ENCODE data around the gene EEF2KMT.
"Not testable (repeated sequence)": the region's sequence is repeated elsewhere in the genome, so short reads cannot be mapped to it uniquely, and the experiment has no call there.

EEF2KMT gene

DNA sequence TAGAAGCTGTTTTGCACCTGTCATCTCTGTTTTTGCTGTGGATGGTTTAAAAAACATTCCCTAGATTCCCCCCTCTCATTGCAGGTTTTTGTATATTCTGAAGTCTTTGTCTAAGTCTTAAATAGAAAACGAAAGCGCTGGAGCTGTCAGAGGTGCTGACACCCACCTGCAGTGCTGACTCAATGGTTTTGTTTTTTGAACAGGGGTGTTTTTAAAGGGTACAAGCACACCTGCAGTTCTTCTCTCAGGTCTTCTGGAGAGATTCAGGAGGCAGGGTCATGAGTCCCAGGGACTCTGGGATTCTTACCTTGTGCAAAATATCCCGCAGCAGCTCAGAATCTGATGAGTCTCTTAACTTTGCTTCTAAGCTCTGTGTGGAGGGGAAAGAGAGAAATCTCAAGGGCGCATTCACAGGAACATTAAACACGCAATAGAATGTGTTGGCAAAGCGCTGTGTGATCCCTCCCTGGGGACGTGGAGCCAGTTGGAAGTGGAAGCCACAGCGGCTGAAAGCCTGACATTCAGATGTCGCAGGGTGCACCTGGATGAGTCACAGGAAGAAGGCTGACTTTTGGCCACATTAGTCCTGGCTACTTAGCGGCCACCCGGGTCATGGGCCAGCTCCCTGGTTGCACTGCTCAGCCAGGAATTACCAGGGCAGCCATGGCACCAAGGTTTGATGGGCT lies 2.3 kb downstream of the EEF2KMT start:
- DNase-seq = not testable (repeated sequence)

DNA sequence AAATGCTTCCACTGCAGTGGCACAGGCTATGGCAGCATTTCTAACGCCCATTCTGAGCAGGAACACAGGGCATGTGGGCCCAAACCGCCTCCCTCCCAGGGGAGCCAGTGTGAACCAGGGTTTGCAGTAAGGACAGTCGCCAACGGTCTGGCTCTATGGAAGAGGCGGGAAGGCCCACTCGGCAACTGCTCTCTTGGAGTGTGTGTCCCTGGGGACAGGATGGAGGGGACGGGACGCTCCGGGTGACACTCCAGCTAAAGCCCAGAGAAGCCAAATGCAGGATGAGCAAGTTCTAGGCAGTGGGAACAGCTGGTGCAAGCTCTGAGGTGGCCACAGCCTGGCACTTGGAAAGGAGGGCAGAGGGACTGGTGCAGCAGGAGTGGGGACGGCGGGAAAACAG lies 3.8 kb downstream of the EEF2KMT start:
- DNase-seq = not testable (repeated sequence)

DNA sequence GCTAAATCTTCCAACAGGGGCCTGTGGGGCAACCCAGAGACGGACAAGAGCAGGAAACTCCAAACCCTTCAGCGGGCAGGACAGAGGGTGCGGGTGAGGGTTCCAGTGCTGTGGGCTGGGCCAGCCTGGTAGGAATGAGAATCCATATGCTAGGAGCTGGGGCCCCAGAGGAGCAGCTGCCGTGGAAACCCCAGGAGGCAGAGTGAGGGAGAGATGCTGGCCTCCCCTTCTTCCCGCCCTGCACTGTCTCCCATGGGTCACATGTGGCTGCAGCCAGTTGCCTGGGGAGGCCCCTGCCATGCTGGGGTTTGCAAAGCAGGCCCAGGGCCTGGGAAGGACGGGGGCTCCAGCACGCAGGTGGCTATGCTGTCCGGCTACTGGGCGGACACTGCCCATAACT lies 4.5 kb downstream of the EEF2KMT start:
- DNase-seq = not testable (repeated sequence)

DNA sequence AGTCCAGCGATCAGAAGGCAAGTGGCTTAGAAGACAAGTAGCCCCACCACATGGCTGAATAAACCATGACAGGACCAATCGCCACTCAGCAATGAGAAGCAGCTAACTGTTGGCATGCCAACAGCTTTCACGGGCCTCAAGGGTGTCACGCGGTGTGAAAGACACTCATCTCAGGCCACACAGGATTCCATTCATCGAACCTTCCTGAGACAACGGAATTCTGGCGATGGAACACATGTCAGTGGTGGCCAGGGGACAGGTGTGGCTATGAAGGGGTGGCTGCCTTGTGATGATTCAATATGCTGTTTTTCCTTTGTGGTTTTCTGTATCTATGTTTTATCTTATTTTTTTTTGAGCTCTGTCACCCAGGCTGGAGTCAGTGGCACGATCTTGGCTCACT lies 7.0 kb downstream of the EEF2KMT start:
- DNase-seq = not testable (repeated sequence)

DNA sequence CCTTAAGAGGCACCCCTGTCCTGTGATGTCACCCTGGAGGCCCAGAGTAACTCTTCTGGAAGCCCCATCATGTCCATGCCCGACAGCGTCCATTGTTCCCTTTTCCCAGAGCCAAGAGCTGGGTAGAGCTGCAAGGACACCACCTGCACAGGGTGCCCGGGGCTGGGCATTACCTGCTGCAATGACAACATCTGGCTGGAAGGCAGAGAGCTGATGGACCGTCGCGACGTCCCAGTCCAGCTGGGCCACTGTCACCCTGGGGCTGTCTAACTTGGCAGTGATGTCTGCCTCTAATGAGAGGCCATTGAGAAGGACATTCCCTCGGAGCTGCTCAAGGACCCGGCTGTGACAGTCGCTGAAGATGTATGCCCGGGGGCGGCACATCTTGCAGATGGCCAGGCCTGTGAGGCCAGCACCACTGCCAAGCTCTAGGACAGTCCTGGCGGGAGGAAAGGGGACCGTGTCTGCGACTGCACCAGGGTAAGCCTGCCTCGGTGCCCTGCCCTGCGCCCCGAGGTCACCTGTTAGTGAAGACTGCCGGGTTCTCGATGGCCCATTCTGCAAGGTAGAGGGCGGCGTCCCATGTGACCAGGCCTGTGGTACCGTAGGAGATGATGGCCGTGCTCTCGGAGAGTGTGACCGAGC lies 7.6 kb downstream of the EEF2KMT start:
- not testable (repeated sequence) for DNase-seq

DNA sequence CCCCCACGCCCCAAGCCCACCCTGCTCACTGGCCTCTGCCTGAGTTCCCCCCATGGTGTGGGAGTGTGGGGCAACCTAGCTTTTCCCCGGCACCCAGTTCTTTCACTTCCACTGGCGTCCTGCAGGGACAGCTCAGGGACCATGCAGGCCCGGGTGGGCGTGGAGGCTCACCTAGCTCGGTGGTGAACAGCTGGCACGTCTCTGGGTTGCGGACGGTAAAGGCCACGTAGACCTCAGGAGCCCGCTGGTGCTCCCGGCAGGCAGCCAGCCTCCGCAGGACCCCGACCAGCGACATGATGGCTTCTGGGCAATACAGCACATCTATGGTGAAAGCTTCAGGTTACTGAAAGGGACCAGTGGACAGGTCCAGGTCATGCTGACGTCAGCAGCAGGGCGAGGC lies 8.7 kb downstream of the EEF2KMT start:
- not testable (repeated sequence) for DNase-seq

DNA sequence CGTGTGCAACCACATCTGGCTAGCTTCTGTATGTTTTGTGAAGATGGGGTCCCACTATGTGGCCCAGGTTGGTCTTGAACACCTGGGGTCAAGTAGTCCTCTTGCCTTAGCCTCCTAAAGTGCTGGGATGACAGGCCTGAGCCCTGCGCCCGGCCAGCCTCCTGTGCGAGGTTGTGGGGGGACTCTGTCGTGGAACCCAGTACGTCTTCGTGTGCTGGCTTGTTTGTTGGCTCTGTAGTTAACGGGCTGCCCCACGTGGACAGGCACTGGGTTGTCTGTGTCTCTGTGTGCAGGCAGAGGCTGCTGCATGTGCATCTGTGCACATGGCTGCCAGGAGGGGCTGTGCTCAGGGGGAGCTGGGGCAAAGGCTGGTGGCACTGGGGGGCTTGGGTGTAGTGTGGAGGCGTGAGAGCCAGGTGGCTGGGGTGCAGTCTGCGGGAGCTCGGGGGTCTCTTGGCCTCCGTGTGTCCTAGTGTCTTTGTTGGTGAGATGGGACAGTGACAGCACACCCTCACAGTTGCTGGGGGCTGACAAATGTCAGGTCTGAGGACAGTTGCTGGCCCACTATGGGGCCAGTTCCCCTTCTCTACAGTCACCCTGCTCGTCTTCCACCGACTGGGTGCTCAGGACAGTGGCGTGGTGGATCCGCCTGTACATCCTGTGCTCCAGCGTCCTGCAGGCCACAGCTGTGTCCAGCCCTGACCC lies 9.4 kb downstream of the EEF2KMT start:
- not testable (repeated sequence) for DNase-seq

DNA sequence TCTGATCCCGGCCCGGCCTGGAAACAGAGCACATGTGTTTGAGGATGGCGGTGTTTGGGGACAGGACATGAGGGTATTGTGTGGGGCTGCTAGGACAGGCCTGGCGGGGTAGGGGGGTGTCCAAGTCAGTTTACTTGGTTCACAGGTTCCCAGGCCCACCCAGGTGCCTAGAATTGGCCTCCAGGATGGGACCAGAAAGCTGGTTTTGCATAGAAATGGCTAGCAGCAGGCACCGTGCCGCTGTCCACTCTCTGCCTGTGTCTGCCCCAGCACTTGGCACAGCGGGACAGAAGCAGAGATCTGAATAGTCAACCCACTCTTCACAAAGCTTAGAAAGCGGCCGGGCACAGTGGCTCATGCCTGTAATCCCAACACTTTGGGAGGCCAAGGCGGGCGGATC lies 11.9 kb downstream of the EEF2KMT start:
- DNase-seq = not testable (repeated sequence)

DNA sequence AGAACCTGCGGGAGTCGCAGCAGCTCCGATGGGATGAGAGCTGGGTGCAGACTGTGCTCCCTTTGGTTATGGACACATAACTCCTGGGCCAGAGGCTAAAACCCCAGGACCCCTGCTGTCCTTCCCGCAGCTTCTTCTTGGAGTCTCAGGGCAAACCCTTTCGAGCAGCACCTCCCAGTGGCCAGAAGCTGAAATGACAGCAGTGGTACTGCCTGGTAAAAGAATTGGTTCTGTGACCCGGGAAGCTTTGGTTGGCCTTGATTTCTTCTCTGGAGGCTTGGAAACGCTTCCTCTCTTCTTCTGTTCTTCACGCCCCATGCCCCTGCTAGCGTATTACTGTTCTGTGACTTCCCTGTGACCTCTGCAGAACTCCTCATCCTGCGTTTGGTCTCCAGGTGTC lies 12.8 kb downstream of the EEF2KMT start:
- DNase-seq = peak; percentile 55

DNA sequence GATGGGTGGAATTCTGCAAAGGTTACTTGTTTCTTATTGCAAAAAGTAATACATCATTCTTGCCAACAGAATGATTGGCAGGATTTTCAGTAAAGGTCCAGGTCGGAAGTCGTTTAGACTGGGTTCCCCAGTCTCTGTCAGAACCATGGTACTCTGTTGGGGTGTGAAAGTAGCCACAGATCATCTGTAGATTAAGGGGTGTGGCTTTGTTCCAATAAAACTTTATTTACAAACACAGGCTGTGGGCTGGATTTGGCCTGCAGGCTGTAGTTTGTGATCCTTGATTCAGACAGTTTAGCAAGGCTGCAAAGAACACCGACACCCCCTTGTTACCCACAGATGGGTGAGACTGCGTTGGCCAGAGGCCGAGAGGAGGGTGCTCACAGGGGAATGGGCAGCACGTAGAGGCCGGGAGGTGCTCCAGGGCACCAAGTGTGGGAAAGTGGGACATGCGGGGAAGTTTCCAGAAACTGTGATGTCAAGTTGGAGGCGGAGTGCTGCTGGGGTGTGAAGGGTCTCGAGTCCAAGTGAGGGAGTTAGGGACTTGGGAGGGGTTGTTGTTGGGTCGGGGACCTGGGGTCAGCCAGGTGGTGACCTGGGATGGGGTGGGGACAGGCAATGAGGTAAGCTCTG lies 13.4 kb downstream of the EEF2KMT start:
- DNase-seq = not testable (repeated sequence)

DNA sequence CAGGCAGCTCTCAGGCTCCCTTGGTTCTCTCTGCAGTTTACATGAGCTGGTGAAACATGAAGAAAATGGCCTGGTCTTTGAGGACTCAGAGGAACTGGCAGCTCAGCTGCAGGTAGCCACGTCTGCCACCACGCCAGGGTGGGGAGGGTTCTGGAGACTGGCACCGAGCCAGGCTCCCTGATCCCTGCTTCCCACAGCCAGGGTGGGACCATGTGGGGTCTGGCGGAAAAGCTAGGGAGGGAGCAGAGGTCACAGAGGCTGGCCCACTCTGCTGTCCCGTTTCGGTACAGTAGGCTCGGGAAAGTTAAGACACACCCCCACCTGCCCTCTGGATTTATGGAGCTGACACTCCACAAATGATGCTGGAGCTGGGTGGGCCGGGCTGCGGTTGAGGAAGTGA lies 13.9 kb downstream of the EEF2KMT start:
- DNase-seq = not testable (repeated sequence)

DNA sequence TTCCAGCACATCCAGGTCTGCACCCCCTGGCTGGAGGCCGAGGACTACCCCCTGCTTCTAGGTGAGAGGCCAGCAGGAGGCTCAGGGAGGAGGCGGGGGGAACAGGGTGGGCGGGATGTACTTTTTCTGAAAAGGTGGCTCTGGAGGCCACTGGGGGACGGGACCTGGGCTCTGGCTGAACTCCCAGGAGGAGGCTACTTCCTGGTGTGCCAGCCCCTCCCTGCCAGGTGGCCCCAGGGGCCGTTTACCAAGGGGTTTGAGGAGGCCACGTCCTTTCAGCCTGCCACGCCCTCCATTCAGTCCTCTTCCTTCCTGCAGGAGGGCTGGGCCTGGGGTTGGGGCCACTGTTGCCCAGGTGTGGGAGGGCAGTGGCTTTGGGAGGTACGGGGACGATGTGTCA lies 16.6 kb downstream of the EEF2KMT start:
- not testable (repeated sequence) for DNase-seq

DNA sequence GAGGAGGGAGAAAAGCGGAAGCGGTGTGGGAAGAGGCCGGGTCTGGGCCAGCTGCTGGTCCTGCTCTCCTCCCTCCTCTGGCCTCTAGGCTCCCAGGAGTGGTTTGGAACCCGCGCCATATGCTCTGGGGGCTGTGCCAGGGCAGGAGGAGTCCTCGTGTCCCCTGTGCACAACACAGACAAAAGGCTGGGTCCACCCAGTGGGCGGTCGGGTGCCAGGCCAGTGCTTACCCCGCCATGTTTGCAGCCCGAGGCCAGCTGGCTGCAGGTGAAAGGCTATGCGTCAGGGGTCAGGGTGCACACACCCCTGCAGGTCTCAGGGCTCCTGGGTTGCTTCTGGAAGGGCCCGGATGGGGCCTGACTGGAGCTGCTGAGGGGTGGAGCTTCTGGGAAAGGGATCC lies 17.1 kb downstream of the EEF2KMT start:
- DNase-seq = not testable (repeated sequence)

DNA sequence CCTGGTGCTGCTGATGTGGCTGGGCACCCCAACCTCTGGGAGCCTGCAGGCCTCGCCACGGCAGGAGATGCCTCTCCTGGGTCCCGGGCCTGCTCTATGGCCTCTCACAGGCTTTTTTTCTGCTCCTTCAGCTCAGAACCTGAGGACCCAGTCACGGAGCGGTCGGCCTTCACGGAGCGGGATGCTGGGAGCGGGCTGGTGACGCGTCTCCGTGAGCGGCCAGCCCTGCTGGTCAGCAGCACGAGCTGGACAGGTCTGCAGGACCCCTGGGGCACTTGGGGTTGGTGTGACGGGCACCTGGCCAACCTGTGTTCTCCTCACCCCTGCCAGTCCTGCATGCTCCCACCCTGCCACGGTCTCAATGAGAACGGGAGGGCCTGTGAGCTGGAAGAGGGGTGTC lies 19.0 kb downstream of the EEF2KMT start:
- no peak for DNase-seq

DNA sequence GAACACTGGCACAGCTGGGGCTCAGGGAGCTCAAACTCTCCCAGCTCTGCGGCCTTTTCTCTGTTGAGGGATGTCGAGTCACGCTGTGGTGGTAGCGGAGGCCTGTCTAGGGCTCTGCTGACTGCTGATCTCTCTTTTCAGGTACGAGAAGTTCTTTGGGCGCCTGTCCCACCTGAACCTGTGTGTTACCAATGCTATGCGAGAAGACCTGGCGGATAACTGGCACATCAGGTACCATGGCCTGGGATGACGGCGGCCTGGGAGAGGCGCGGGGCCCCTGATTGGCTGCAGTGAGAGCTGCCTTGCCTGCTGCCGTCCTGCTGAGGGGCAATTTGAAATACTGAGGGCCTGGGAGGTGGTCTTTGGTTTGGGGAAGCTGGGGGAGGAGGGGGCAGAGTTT lies 20.3 kb downstream of the EEF2KMT start:
- DNase-seq = no peak

DNA sequence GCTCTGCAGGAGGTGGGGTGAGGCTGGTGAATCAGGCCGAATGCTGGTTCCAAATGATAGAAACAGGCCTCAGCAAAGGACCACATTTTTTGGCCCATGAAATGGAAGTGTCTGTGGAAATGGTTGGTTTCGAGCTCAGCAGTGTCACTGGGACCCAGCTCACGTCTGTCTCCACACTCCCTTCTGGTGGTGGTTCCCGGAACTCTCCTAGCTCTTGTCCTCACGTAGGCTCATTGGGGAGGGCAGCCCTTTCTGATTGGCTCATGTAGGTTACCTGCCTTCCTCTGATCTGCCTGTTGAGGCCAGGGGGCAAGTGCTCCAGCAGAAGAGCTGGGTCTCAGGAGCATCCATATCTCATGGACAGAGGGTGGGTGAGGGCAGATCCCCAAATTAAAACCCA lies 22.0 kb downstream of the EEF2KMT start:
- no peak for DNase-seq

DNA sequence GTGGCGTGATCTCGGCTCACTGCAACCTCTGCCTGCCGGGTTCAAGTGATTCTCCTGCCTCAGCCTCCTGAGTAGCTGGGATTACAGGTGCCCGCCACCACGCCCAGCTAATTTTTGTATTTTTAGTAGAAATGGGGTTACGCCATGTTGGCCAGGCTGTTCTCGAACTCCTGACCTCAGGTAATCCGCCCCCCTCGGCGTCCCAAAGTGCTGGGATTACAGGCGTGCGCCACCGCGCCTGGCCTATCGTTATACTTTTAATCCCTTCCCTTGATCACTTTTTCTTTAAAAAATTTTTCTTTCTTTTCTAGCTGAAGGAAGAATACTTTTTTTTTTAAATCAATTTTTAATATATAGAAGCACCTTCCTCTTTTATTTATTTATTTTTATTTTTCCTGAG lies 23.8 kb downstream of the EEF2KMT start:
- not testable (repeated sequence) for DNase-seq

DNA sequence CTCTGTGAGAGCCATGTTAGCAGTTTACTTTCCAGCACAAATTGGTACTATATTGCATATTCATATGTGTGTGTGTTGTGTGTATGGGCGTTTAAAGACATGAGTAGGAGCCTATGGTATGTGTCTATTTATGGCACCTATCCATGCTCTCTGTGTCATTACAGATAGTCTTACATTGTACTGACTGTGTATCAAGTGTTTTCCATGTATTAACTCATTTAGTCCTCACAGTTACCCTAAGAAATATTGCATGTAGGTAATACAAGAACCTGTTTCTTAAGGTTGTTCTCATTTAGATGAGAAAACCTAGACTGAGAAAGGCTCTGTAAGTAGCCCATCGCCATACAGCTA lies 24.3 kb downstream of the EEF2KMT start:
- DNase-seq = no peak

DNA sequence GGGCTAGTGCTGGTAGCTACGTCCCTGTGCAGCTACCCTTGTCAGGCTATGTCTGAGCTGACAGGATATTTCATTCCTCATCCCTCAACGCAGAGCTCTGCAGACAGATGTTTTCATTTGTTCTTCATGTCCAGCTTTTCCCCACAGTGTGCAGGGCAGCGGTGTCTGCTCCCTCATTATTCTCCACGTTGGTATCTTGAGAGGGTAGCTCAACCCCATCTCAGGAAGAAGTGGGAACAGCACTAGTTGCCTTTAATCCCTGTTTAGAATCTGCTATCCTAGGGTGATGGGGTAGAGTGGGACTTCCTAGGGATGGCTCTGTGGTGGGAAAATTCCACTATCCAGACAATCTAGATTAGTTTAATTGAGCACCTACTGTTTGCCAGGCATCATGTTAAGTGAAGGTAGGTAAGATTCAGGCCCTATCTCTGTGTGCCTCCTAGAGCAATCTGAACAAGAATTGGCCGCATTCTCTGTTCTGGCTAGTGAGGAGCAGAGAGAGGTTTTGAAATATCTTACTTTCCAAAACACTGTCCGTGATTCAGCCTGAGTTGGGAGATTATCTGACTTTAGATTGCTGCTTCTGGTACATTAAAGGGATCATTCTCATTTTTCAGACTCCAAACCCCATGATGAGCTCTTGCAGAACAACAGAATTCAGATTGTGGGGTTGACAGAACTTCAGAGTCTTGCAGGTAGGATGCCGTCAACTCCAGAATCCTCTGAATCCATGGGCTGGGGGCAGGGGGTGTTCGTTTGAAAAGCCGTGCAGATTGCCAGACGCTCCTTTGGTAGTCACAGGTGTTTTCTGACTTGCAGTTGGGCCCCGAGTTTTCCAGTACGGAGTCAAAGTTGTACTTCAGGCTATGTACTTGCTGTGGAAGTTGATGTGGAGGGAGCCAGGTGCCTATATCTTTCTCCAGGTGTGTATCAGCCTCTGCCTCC lies 25.0 kb downstream of the EEF2KMT start:
- DNase-seq = no peak

DNA sequence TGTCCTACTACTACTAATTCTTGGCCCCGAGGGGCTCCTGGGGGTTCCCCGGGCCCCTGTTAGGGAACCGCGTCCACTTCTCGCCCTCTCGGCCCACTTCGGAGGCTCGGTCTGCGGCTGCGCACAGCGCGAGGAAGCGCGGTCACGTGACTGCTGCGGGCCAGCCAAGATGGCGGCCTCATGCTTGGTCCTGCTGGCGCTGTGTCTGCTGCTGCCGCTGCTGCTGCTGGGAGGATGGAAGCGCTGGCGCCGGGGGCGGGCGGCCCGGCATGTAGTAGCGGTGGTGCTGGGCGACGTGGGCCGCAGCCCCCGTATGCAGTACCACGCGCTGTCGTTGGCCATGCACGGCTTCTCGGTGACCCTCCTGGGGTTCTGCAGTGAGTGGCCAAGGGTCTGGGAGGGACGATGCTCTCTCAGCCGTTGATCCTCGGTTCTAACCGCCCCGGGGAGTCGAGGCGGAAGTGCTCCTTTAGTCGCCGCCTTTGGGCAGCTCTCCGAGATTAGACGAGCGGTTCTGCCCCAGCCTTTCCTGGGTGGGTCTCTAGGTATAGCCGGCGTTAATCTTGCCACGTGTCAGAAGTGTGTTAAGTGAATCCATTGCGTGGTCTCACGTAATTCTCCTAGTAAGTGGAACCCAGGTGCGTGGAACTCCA lies 25.8 kb downstream of the EEF2KMT start, which contains the start of gene ALG1:
TSS of gene ALG1 (plus strand) at position 163 of the 653 bp plus-strand sequence. CDS start at position 170, 7 bp downstream.
- DNase-seq = peak; percentile 90

DNA sequence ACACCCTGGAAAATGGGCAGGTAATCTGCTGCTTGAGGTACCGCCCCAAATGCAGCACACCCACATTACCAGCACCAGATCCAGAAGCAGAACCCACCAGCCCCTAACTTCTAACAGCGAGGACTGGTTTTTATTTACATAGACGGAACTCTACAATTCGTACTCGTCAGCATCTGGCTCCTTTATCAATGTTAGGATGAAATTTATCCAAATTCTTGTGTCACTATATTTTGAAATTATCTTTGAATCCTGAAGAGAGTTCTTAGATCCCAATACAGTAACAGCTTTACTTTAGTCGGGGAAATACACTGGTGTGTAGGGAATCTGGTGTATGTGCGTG lies 26.3 kb downstream of the EEF2KMT start:
- DNase-seq = no peak

Measured in activated CD8-positive, alpha-beta memory T cell treated with anti-CD3 and anti-CD28 coated beads, Interleukin-2, amount 50 U/mL, for 4 hours (primary cell).